ENCODE data around the gene NUDC.
"Not testable (repeated sequence)": the region's sequence is repeated elsewhere in the genome, so short reads cannot be mapped to it uniquely, and the experiment has no call there.

The NUDC gene

DNA sequence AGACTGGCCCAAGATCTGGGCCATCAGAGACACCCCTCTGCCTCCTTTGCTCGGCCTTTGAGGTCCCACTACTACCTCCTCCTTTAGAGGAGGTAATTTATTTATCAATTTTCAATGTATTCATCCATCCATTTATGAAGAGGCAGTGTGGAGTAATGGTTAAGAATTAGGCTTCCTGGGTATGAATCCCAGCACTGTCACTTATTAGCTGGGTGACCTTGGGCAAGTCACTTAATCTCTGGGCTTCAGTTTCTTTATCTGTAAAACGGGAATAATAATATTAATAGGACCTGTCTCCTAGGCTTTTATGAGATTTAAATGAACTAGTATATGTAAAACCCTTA, 9.4 kb upstream of the NUDC start:
- no peak for FAIRE-seq

DNA sequence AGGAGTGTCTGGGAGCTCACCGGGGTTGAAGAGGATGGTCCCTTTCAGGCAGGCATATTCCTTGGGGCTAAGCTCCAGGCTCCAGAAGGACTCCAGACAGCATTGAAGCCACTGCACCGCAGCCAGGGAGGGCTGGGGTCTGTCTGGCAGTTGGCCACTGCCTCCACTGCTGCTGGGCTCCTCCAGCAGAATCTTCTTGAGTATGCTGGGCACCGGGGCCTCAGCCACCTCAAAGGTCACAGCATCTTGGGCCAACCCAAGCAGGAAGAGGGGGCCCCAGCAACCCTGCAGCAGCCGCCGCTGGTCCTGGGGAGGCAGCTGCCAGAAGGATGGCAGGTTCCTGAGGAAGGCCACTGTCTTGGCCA, 8.2 kb upstream of the NUDC start:
- FAIRE-seq: no peak

DNA sequence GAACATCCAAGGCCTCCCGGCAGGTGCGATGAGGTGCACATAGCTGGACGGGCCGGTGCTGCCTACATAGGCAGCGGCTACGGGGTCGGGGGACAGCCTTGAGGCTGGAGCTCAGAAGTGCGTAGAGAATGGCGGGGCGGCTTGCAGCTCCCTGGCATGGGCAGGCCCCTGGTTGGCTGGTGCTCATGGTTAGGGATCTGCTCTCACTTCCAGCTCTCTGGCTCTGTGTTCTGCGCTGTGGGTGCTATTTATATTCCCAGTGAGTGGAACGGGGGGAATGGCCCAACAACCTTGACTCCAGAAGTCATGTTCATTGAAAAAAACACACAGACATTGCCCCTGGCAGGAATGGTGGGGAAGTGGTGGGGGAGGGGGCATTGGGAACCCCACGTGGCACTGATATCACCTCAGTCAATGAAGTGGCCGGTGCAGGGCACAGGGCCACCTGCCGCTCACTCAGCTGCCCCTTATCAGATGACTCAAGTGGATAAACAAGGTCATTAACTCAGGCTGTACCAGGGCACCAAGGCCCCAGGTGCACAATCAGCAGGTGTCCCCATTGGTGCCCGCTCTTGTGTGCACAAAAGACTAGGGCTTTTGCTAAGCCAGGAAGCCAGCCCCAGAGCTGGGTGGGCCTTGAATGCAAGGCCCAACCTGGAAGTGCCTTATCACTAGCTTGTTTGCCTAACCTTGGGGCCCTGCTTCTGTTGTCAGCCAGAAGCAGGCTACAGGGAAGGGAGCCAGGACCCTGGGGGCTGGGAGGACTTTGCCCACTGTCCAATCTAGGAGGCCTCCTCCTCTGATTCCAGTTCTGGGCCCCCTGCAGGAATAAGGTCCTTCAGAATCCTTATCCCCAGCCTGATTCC, 7.6 kb upstream of the NUDC start, which contains the start of gene NR0B2:
Gene NR0B2, minus strand, starts transcription at position 222 of the 866 bp plus-strand sequence. Its CDS starts 35 bp downstream, at position 187.
- FAIRE-seq: no peak

DNA sequence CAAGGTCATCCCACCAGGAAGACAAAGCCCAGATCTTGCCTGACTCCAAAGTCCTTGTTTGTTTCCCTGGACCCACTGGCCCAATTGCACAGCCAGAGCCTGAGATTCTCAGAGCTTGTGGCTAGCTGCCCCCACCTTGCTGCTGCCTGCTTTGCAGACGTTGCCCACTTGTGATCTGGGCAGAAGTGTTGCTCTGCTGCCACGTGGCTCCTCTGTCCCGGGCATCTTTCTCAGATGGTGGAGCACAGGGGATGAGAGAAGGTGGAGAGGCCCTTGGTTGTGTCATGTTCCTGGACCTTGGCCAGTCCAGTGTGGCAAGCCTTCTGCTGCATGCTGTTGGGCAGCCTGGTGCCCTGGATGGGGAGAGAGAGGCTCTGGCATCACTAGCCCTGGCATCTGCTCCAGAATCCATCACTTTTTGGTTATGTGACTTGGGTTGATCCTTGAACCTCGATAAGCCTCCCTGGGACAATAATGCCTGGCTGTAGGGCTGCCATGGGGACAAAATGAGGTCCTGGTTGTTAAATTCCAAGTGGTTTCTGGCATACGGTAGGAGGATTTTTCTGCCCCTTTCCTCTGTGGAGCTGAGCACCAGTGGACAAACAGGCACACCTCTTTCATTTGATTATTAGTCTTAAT, 6.2 kb upstream of the NUDC start:
- no peak for FAIRE-seq

DNA sequence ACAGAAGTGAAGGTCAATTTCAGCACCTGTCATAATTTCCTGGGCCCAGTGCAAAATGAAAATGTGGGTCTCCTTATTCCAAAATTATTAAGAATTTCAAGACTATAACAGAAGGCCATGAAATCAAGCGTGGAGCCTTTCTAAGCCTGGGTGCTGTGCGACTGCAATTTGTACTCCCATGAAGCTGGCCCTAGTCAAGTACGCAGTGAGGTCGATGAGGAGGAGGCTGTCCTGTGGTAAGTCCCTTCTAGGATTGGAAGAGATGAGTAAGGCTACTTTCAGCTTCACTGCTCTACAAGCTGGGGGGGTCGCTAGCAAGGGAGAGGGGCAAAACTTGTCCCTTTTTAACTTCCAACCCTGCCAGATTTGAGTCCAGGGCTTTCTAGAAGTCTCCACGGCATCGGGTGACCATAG, 410 bp upstream of the NUDC start:
- FAIRE-seq: no peak

DNA sequence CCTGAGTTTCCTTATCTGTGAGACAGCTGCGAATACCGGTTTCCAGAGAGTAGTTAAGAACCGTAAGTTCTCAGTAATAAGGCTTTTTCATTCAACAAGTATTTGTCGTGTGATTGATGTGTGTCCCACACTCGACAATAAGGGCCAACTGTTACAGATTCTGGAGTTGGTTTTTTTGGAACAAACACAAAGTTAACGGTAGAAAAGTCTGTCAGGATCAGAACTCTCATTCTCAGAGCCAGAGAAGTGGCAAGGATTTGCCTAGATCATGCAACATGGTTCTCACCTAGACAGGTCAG, 837 bp downstream of the NUDC start:
- FAIRE-seq: no peak

DNA sequence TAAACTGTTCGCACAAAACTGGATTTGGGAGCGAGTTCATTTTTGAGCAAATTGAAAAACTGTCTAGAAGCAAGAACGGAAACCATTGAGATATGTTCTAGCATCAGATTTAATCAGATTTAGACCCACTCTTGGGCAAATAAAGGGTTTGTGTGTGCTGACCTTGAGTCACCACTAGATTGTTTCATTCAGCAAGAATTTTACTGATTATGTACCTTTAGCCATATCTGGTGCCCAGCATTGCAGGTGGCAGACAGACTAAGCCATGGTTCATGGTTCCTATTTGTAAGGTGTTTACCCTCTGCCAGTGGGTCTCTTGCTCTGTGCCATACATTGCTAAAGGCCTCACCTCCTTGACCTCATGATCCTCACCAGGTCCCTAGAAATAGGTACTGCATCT, 1.4 kb downstream of the NUDC start:
- no peak for FAIRE-seq

DNA sequence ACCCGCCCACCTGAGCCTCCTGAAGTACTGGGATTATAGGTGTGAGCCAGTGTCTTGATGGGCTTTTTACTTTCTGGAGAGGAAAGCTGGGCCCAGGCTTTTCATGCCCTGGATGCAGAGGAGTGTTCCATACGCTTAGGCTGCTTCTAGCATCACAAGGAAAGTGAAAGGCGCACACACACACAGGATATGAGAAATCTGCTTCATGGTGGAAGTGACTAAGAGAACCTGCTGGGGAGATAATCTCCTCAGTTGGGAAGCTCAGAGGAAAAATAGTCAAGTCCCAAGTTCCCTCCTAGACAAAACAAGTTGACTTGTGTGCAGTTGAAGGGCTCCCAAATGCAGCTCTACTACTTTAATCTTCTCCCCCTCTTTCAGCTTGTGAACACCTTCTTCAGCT, 2.2 kb downstream of the NUDC start:
- FAIRE-seq: no peak

DNA sequence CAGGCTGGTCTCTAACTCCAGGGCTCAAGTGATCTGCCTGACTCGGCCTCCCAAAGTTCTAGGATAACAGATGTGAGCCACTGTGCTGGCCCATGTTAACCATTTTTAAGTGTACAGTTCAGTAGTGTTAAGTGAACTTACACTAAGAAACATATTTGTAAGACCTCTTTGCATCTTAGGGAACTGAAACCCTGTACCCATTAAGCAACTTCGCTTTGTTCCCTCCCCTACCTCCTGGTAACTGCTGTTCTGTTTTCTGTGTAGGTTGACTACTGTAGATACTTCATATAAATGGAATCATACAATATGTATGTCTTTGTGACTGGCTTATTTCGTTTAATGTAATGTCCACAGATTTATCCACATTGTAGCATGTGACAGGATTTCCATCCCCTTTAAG, 11.0 kb downstream of the NUDC start:
- FAIRE-seq: no peak

DNA sequence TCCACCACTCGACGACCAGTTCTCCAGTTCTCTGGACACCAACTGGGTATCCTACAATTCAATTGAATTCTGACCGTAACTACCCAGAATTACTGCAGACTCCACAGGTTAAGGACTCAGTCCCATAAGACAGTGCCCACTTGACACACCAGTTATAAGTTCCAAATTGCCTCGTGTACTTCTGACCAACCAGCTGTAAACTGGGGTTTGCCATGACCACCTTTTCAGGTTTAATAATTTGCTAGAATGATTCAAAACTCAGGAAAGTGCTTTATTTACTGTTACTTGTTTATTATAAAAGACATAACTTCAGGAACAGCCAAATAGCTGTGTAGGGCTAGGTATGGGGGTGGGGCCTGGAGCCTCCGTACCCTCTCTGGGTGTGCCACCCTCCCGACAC, 15.3 kb downstream of the NUDC start:
- no peak for FAIRE-seq

DNA sequence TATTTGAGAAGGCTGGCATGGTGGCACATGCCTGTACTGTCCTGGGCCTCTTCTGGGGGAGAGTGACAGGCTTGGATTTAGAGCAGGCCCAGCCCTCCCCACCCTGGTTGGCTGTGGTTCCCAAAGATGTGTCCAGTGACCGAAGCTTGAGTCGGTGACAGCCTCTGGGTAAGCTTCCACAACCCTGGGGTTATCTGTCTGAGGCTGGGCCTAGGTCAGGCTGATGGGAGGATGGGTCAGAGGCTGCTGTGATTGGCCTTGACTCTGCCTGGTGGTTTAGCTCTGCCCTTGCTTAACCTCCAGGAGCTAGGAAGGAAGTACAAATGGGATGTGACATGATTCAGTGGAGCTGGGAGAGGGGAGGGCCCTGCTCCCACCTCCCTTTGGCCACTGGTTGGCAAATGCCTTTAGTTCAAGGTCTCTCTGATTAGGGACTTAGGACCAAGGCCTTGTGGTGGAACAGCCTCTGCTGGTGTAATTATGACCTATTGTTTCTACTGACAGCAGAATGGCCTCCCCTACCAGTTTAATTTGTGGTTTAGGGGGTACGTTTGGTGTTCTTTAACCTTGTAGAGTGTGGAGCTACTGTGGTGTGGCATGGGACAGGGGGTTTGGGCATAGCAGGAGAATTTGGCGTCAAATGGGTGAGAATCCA, 16.6 kb downstream of the NUDC start:
- FAIRE-seq: no peak

DNA sequence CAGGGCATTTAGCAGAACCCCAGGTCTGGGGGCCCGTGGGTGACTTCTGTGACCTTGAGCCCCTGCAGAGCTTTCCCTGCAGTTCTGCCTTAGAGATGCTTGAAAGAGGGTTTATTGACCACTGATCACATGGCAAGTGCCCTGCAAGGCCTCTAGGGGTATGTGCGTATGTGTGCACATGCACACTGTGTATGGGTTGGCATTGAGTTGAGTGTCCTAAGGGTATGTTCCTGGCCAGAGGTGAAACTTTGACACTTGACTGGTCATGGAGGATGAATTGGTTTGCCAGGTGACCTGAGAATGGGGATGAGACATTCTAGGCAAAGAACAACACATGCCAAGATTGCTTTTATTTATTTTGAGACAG, 17.1 kb downstream of the NUDC start:
- FAIRE-seq: no peak

DNA sequence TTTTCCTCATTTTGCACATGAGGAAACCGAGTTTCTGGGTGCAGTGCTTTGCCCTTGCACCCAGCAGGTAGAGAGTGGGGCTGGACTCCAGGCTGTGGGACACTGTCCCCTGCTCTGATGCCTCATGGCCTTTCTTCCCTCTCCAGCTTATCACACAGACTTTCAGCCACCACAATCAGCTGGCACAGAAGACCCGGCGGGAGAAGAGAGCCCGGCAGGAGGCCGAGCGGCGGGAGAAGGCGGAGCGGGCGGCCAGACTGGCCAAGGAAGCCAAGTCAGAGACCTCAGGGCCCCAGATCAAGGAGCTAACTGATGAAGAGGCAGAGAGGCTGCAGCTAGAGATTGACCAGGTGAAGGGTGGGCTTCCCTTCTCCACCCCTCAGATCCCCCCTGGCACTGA, 19.8 kb downstream of the NUDC start:
- no peak for FAIRE-seq

DNA sequence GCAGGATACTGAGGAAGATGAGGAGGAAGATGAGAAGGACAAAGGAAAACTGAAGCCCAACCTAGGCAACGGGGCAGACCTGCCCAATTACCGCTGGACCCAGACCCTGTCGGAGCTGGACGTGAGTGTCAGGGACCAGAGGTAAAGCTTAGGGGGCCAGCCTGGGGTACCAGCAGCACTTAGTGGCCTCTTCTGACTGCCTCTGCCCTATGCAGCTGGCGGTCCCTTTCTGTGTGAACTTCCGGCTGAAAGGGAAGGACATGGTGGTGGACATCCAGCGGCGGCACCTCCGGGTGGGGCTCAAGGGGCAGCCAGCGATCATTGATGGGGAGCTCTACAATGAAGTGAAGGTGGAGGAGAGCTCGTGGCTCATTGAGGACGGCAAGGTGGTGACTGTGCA, 21.1 kb downstream of the NUDC start:
- FAIRE-seq: no peak

DNA sequence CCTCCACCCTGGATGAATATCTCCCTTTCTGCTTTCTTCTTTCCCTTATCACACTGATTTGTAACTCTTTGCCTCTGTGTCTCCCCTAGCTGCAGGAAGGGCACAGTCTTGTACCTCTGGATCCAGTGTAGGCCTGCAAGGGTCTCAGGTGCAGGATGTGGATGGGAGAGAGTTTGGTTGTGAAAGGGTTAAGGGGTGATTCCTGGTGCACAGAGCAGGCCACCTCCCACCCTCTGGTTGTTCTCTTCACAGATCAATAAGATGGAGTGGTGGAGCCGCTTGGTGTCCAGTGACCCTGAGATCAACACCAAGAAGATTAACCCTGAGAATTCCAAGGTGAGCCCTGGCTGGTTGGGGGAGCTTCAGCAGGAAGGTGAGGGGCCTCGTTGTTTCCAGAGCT, 23.6 kb downstream of the NUDC start:
- no peak for FAIRE-seq

DNA sequence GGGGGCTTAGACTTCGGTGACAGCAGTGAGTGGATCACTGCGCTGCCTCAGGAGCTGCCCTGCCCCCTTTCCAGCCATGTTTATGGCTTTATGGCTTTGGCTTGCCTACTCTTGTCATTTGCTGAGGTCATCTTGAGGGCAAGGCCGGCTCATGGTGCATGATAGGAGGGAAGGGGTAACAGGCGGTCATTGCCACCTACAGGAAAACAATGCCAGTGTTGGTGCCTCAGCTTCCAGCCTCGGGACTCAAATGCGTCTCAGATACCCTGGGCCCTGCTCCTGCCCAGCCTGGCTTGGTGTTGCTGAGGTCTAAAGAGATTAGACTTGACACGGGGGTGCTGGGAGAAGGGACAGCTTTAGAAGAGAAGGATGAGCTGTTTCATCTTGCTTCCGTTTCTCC, 24.2 kb downstream of the NUDC start:
- no peak for FAIRE-seq

DNA sequence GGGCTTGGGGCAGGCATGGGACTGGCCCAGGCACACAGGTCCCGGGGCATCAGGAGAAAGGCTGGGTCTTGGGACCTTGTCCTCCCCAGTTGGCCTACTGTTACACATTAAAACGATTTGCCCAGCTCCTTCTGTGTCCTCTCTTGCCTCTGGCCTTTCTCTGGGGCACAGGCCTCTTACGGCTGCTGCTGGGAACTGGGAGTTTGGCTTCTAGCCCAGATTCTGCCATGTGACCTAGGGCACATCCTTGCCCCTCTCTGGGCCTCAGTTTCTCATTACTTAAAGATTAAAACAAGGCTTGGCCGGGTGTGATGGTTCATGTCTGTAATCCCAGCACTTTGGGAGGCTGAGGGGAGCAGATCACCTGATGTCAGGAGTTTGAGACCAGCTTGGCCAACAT, 24.7 kb downstream of the NUDC start:
- FAIRE-seq: no peak

DNA sequence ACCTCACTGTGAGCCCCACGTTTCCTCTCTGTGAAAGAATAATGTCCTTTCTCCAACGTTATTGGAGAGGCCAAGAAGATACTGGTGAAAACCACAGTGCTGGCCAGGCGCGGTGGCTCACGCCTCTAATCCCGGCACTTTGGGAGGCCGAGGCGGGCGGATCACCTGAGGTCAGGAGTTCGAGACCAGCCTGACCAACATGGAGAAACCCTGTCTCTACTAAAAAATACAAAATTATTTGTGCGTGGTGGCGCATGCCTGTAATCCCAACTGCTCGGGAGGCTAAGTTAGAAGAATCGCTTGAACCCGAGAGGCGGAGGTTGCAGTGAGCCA, 27.1 kb downstream of the NUDC start:
- FAIRE-seq: not testable (repeated sequence)

DNA sequence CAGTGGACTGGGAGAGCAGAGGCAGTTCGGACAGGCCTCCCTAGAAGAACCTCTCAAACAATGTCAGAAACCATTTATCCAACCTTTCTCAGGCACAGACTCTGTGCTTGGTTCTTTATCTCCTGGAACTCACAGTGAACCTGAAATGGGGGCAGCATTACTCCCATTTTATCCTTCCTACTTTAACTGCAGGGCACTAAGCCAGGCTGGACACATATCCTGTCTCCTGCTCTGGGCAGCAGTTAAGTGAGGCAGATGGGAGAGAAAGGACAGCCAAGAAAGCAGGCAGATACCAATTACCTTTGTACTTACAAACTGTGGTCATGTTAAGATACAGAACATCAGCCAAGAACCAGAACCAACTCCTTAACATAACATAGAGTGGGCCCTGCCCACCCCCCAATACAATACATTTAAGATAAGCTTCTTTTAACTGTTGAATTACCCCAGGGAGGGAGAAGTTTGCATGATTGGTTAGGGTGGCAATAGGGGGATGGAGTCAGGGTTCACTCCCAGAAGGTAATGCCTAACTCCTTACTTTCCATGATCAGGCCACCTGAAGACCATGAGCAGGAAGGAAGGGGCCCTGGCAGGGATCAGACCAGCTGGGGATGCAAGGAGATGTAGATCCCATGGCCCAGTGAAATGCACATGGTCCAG, 27.9 kb downstream of the NUDC start:
- FAIRE-seq: no peak

DNA sequence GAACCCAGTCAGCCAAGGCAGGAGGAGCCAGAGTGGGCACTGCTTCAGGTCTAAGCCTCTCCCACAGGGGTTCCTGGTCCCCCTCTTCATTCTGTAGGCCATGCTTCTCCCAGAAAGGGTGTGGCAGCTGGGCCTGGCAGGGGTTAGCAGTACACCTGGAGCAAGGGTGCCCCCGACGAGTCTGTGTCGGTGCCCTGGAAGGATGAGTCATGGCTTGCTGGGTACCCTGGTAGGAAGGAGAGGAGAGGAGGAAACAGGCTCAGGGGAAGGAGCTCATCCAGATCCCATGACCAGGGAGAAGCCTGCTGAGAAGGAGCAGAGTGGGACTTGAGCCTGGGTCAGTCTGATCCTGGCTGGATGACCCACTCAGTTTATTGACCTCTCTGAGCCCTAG, 28.4 kb downstream of the NUDC start:
- no peak for FAIRE-seq

DNA sequence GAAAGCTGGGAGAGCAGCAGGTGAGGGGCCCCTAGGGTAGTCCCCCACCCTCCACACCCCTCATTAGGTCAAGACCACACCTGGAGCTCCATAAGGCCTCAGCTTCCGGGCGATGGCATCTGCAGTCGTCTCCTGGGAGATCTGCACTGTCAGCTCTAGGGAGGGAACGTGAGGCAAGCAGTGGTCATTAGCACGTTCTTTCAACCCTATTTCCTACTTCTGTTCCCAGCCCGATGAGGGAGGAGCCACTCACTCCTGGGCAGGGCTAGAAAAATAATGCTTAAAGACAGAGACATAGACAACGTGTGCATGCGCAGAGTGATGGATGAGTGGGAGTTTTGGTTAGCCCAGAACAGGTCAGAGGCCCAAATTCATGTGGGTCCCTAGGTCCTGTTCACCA, 29.1 kb downstream of the NUDC start:
- FAIRE-seq: no peak

DNA sequence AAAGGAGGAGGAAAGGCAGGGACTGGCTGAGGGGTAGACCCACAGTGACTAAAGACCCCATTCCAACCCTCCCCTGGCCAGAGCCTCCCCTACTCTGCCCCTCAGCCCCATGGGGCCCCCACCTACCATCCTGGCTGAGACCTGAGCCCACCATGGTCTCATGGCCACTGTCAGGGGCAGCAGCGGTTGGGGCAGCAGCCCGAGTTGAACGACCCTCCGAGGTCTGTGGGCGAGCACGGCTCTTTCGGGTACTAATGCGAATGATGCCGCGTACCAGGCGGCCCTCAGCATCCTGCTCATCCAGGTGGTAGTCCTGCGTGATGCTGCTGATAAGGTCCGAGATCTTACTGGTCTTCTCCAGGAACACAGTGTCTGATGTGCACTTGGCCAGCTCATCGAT, 29.7 kb downstream of the NUDC start:
- no peak for FAIRE-seq

DNA sequence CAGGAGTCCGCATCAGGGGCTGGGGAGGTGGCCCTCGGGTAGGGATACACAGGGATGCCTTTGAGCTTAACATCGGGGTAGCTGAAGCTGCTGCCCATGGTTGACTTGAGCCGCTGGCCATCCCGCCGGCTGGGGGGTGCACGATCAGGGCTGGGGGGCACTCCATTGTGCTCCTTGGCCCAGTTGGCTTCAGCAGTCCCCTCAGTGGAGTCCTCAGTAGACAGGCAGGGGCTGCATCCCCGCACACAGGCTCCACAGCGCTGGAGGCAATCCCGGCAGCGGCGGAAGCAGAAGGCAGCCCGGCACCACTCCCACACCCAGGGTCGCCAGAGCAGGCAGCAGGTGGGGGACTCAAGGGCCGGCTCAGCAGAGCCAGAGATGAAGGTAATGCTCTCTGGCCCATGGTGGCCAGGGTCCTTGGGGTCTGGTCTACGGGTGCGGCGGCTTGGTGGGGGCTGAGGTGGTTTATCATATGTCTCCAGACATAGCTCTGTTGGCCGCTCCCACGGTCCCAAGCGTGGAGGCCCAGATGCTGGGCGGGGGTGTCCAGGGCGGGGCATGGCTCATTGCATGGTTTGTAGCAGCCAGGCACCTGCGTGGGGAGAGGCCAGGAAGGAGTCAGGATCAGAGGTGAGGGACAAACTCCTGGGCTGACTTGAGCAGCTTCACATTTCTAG, 30.4 kb downstream of the NUDC start:
- FAIRE-seq: no peak

DNA sequence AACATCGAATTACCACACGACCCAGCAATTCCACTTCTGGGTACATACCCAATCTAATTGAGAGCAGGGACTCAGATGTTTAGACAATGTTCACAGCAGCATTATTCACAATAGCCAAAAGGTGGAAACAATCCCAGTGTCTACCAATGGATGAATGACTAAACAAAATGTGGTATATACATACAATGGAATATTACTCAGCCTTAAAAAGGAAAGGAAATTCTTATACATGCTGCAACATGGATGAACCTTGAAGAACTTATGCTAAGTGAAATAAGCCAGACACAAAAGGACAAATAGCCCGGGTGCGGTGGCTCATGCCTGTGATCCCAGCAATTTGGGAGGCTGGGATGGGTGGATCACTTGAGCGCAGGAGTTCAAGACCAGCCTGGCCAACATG, 31.8 kb downstream of the NUDC start:
- no peak for FAIRE-seq

Data from G401.6 (cell line).